Measurements from ENCODE around the gene HPX. TPM values are rescaled to one million over a fixed set of nuclear protein-coding genes. Genes with fewer than 3 reads are reported as not detected.

Gene HPX
- total and polyA plus RNA-seq, 4 donors: 2,251 to 9,224 (median 5,760) TPM

DNA sequence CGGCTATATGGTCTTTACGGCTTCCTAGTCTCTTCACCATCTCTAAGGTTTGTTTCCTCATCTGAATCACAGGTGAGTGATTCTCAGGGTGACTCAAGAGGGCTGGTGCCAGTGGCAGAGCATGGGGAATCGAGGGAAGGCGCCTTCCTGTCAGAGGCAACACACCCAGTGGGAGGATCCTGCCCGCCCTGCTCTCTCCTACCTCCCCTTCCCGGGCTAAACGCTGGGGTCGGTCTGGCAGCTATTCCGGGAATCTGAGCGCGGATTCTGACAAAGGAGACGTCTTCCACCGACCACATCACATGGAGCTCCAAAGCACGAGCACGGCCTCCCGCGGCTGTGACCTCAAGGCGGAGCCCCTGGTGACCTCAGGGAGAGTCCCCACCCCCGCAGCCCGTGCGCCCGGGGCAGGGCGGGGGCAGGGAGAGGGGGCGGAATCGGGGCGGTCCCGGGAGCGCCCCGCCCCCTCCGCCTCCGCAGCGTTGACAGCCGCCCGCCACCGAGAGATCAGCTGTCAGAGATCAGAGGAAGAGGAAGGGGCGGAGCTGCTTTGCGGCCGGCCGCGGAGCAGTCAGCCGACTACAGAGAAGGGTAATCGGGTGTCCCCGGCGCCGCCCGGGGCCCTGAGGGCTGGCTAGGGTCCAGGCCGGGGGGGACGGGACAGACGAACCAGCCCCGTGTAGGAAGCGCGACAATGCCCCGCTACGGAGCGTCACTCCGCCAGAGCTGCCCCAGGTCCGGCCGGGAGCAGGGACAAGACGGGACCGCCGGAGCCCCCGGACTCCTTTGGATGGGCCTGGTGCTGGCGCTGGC lies 50.7 kb downstream of the HPX start, which contains the start of gene SMPD1:
Gene SMPD1 (plus strand): TSS at position 570 of the 813 bp plus-strand sequence. CDS start 125 bp downstream, at position 695.
- Histone ChIP-seq H3K4me1 (ENCODE audit: control insufficient read depth in 4 of 4, insufficient read depth in 4 of 4, low read length in 3 of 4) (peaks cover 8 to 40% (median 30%) of the 10 kb centered on the region in 4 donors), H3K9ac (ENCODE audit: low read depth in 1 of 2, low read length in 2 of 2) (peak within 1 kb of the TSS; percentile 75 to 82), H3K9me3 (ENCODE audit: control insufficient read depth in 4 of 4, low read length in 3 of 4) (no peaks in the 10 kb centered on the region), H3K27me3 (ENCODE audit: control insufficient read depth in 4 of 4, insufficient read depth in 4 of 4, low read length in 3 of 4) (no peaks in the 10 kb centered on the region), H3K27ac (ENCODE audit: low read depth in 1 of 2, low read length in 2 of 2) (peak within 1 kb of the TSS; percentile 68 to 84), H3K36me3 (ENCODE audit: control insufficient read depth in 4 of 4, insufficient read depth in 3 of 4, low read depth in 1 of 4, low read length in 3 of 4) (peaks cover 0 to 13% (median 7%) of the 10 kb centered on the region in 4 donors), H3K4me3 (ENCODE audit: low read depth in 1 of 3, low read length in 3 of 3) (peak within 1 kb of the TSS; percentile 68 to 93 (median 78))
- WGBS: 1% methylated on average over 63 of the region's 63 CpGs
- TF ChIP-seq HNF4A (conservative IDR thresholded peaks at IDR 0.05) (peak; percentile 24 to 49), REST (IDR thresholded peaks at IDR 0.05) (peak; percentile 35), HNF4G (IDR thresholded peaks at IDR 0.05) (no peak), EGR1 (IDR thresholded peaks at IDR 0.05; ENCODE audit: low read depth in 2 of 2) (peak; percentile 98 to 100), YY1 (IDR thresholded peaks at IDR 0.05) (peak; percentile 50), FOXA2 (IDR thresholded peaks at IDR 0.05) (peak; percentile 25), TAF1 (conservative IDR thresholded peaks at IDR 0.05) (peak; percentile 37), JUND (IDR thresholded peaks at IDR 0.05) (peak in 1 of 2 donors; percentile 64), RAD21 (IDR thresholded peaks at IDR 0.05) (peak in 1 of 2 donors; percentile 47), GABPA (IDR thresholded peaks at IDR 0.05 in 1 of 2, conservative IDR thresholded peaks at IDR 0.05 in 1 of 2) (peak in 1 of 2 donors; percentile 86), CTCF (IDR thresholded peaks at IDR 0.05; ENCODE audit: low read depth, low read length, missing input control) (no peak), MAX (IDR thresholded peaks at IDR 0.05) (peak; percentile 74), SP1 (IDR thresholded peaks at IDR 0.05) (peak; percentile 75), NR2F2 (IDR thresholded peaks at IDR 0.05) (peak; percentile 59), RXRA (IDR thresholded peaks at IDR 0.05) (peak; percentile 63 to 68), FOXA1 (IDR thresholded peaks at IDR 0.05) (peak; percentile 27)
- TF ChIP-seq, protein P1, sequence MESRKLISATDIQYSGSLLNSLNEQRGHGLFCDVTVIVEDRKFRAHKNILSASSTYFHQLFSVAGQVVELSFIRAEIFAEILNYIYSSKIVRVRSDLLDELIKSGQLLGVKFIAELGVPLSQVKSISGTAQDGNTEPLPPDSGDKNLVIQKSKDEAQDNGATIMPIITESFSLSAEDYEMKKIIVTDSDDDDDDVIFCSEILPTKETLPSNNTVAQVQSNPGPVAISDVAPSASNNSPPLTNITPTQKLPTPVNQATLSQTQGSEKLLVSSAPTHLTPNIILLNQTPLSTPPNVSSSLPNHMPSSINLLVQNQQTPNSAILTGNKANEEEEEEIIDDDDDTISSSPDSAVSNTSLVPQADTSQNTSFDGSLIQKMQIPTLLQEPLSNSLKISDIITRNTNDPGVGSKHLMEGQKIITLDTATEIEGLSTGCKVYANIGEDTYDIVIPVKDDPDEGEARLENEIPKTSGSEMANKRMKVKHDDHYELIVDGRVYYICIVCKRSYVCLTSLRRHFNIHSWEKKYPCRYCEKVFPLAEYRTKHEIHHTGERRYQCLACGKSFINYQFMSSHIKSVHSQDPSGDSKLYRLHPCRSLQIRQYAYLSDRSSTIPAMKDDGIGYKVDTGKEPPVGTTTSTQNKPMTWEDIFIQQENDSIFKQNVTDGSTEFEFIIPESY (IDR thresholded peaks at IDR 0.05): no peak
- TF ChIP-seq, protein P2, sequence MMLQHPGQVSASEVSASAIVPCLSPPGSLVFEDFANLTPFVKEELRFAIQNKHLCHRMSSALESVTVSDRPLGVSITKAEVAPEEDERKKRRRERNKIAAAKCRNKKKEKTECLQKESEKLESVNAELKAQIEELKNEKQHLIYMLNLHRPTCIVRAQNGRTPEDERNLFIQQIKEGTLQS (IDR thresholded peaks at IDR 0.05): no peak
- peak; percentile 93 for DNase-seq (ENCODE audit: low spot score)

Data from liver (tissue), 9 donors.